IMR-90 (cell line): ENCODE results near the gene SENP7.

Experiments used
- CEBPB ChIP-seq: IDR thresholded peaks from 2 replicates; pipeline ENCODE4 v1.6.1; 2012; ENCODE audit warnings: low read depth, low read length, improper control_type of control experiment
- CHD1 ChIP-seq: IDR thresholded peaks from 2 replicates; pipeline ENCODE4 v1.6.1; 2012; ENCODE audit warnings: low read depth, low read length, improper control_type of control experiment
- CTCF ChIP-seq: conservative IDR thresholded peaks from 2 replicates; pipeline ENCODE4 v1.5.1; 2012; ENCODE audit warnings: mild to moderate bottlenecking, low read depth, low read length, improper control_type of control experiment
- ELK1 ChIP-seq: fragments of 150-350 bp; IDR thresholded peaks from 2 replicates; pipeline ENCODE4 v1.6.1; 2016; ENCODE audit warnings: low read depth, mild to moderate bottlenecking, low read length, moderate library complexity, borderline replicate concordance
- MAFK ChIP-seq: IDR thresholded peaks from 2 replicates; pipeline ENCODE4 v1.6.1; 2012; ENCODE audit warnings: low read depth, low read length, improper control_type of control experiment
- MXI1 ChIP-seq: IDR thresholded peaks from 2 replicates; pipeline ENCODE4 v1.6.1; 2012; ENCODE audit warnings: low read depth, mild to moderate bottlenecking, low read length, moderate library complexity, borderline replicate concordance
- POLR2A ChIP-seq: IDR thresholded peaks from 2 replicates; pipeline ENCODE4 v1.6.1; 2012; ENCODE audit warnings: mild to moderate bottlenecking, low read depth, low read length
- RAD21 ChIP-seq: IDR thresholded peaks from 2 replicates; pipeline ENCODE4 v1.6.1; 2012; ENCODE audit warnings: low read length, improper control_type of control experiment
- RCOR1 ChIP-seq: IDR thresholded peaks from 2 replicates; pipeline ENCODE4 v1.6.1; 2012; ENCODE audit warnings: mild to moderate bottlenecking, low read length, improper control_type of control experiment; ENCODE audit not compliant: insufficient replicate concordance
- RFX5 ChIP-seq: IDR thresholded peaks from 2 replicates; pipeline ENCODE4 v1.8.0; 2012; ENCODE audit warnings: low read depth, mild to moderate bottlenecking, low read length, moderate library complexity
- SMC3 ChIP-seq: fragments of 150-350 bp; IDR thresholded peaks from 2 replicates; pipeline ENCODE4 v1.6.1; 2016; ENCODE audit warnings: low read depth, mild to moderate bottlenecking, antibody characterized with exemption, low read length, moderate library complexity
- TF ChIP-seq, protein P1 (sequence below): fragments of 150-350 bp; IDR thresholded peaks from 2 replicates; pipeline ENCODE4 v1.6.1; 2017; ENCODE audit warnings: mild to moderate bottlenecking, antibody characterized with exemption, low read length, low read depth

DNA sequence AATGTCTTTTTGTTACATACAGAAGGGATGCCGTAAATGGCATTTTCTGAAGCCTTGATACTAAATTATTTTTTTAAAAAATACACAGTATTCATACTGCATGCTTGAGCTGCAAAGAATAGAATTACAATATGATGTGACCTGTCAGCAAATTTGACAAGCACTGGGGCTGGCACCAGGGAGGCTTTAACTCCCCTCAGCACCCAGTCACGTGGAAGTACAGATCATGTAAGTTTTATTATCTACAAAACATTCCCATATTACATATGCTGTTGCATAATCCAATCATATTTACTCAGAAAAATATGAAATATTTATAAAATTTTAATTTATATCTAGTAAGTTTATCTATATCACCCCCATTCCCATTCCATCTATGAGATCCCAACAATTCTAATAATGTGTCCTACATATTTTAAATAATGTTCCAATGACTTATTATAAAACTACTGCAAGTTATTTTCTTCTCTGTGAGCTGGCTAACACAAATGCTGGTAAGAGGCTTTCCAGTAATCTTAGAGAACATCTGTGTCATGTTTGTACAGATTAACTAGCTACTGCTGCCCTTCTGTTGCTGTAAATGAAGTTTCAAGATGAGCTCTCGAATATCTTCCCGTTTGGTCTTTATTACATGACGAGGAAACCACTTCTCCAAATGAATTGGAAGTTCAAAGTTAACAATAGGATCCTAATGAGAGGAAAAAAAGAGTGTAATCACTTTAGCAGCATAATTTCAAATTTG is 187.4 kb downstream of the SENP7 start:
- TF ChIP-seq CTCF (no peak), RFX5 (no peak), RAD21 (no peak), CEBPB (no peak), CHD1 (no peak), RCOR1 (no peak), MXI1 (no peak), SMC3 (no peak), POLR2A (no peak), ELK1 (no peak), MAFK (no peak)
- TF ChIP-seq, protein P1, sequence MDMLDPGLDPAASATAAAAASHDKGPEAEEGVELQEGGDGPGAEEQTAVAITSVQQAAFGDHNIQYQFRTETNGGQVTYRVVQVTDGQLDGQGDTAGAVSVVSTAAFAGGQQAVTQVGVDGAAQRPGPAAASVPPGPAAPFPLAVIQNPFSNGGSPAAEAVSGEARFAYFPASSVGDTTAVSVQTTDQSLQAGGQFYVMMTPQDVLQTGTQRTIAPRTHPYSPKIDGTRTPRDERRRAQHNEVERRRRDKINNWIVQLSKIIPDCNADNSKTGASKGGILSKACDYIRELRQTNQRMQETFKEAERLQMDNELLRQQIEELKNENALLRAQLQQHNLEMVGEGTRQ = no peak
